Activated CD4-positive, CD25-positive, alpha-beta regulatory T cell treated with anti-CD3 and anti-CD28 coated beads, Interleukin-2, amount 50 U/mL, for 72 hours (primary cell): ENCODE results near the gene SMTNL2.
A peak's percentile ranks its signal among the peaks of the same experiment; 100 is the strongest.
"Not testable (repeated sequence)": the region's sequence is repeated elsewhere in the genome, so short reads cannot be mapped to it uniquely, and the experiment has no call there.

Experiments
- DNase-seq: peaks from one replicate; pipeline ENCODE4 v3.0.0; 2021

SMTNL2 gene

DNA sequence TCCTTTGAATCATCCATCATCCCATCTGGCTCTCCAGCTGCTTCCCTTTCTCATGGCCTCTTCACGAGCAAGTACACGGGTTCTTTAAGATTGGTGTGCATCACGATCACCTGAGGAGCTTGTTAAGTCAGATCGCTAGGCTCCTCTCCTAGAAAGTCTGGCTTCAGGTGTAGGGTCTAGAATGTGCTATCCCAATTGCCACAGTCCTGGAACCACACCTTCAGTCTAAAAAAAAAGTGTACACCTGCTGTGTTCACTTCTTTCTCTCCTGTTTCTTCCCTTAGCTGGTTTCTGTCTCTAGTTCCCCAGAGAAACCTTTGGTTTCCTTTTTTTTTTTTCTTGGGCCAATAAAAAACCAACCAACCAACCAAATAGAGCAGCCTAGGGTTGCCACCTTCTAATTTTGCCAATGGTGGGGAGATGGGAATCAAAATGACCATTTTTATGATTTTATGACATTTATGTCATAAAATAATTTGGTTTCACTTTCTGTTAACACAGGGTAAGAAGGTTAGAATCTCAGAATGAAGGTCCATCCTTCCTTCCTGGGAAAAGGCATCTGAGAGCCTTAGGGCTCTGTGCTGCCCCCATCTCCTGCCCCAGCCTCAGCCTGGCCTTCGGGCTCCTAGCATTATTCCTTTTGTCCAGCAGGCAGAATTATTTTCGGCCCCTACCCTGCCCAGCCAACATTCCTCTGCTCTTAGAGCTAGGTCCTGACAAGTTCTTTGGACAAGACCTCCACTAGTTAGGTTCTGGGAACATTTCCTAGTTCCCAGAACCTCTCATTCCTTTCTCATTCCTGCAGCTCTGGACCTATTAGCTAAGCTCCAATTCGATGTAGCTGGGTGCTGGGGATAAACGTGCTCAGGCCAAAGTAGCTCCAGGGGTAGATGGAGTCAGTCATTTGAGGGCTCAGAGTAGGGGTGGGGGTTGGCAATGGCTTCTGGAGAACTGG lies 22.0 kb upstream of the SMTNL2 start:
- DNase-seq, result no peak

DNA sequence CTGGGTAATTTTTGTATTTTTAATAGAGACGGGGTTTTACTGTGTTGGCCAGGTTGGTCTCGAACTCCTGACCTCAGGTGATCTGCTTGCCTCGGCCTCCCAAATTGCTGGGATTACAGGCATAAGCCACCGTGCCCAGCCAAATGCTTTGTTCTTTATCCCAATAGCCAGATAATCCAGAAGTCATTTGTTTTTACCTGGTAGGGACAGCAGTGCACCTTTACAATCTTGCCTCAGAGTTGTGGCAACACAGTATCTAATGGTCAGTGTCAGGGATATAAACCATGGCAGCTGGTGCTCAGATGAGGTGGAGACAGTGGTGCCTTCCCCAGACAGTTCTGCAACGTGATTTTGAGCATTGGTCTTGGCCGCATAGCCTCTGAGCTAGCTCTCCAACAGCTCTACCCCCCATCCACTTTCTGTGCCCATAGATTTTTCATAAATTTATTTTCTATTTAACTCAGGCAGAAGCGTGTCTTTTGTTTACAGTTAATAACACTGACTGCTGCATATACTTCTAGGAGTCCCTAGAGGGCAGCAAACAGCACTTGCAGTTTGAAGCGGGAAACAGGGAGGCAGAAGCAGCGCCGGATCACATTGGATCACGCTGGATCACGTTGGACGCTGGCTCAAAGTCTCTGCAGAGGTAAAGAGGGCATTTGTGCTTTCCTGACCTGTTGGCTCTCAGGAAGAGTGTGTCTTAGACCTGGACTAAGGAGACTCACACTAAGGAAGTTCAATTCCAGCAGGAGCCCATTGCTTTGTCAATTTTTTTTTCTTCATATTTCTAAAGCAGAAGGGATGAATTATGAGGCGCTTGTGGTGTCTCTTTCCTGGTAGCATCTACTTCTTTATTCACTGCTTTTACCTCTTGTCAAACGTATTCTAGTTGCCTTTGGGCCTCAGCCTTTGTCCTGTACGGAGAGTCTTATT lies 18.9 kb upstream of the SMTNL2 start:
- DNase-seq, result no peak

DNA sequence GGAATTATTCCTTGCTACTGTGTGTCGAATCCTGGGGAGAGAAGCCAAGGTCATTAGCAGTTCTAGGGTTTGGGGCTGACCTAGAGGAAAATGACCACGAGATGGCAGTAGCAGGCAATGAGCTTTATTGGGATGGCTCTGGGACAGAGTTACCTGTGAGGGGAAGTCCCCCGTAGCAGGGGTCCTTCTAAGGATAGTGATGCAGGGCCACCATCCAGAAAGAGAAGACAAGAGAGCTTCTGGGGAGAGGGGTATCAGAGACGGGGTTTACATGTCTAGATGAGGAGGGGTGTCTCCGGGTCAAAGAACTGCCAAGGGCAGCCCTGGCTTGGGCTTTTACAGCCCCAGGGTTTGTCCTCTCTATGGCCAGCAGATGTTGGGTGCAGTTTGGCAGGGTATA lies 17.5 kb upstream of the SMTNL2 start:
- DNase-seq, result peak; percentile 55

DNA sequence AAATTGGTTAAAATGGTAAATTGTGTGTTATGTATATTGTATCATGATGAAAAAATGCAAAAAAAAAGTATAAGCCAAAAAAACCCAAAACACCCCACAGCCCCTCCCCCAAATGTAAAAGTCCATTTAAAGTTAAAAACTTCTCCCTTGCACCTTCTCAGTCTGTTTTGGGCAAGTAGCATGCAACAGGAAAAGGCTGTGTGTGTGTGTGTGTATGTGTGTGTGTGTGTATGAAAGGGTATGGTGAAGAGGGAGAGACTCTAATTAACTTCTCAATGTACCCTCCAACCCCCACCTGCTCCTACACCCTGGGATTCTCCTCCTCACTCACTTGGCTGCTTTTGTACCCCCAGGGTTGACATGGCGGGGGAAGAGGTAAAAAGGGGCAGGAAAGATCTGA lies 14.7 kb upstream of the SMTNL2 start:
- DNase-seq, result no peak

DNA sequence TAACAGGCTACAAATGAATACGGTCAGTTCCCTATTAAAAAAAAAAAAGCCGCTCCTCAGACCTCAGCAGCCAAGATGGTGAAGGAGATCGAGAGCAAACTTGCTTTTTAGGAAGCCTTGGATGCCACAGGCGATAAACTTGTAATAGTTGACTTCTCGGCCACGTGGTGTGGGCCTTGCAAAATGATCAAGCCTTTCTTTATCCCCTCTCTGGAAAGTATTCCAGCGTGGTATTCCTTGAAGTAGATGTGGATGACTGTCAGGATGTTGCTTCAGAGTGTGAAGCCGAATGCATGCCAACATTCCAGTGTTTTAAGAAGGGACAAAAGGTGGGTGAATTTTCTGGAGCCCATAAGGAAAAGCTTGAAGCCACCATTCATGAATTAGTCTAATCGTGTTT lies 12.2 kb upstream of the SMTNL2 start:
- DNase-seq, result no peak

DNA sequence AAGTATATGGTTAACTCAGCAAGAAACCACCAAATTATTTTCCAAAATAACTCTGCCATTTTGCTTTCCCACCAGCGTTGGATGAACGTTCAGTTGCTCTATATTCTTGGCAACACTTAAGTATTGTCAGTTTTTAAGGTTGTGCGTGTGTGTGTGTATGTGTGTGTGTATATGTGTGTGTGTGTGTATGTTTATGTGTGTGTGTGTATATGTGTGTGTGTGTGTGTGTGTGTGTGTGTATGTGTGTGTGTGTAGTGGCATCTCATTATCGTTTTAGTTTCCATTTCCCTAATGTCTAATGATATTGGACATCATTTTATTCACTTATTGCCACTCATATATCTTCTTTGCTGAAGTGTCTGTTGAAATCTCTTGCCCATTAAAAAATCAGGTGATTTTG lies 11.2 kb upstream of the SMTNL2 start:
- DNase-seq, result no peak

DNA sequence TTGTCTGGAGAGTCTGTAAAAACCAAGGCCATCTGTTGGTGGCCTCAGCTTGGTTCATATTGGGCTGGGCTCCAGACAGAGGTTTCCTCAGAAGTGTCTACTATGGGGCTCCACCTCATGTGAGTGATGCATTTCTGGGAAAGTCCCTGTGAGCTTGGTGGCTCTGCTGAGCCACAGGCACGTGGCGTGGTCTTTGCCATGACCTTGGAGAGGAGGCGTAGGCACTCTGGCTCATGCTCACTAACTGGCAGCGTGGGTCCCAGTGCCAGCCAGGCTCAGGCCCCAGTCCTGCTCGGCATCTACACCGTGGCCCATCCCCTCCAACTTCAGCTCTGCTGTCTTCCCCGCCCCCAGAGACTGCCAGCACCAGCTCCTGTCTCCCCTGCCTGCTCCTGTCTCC lies 10.7 kb upstream of the SMTNL2 start:
- peak; percentile 52 for DNase-seq

DNA sequence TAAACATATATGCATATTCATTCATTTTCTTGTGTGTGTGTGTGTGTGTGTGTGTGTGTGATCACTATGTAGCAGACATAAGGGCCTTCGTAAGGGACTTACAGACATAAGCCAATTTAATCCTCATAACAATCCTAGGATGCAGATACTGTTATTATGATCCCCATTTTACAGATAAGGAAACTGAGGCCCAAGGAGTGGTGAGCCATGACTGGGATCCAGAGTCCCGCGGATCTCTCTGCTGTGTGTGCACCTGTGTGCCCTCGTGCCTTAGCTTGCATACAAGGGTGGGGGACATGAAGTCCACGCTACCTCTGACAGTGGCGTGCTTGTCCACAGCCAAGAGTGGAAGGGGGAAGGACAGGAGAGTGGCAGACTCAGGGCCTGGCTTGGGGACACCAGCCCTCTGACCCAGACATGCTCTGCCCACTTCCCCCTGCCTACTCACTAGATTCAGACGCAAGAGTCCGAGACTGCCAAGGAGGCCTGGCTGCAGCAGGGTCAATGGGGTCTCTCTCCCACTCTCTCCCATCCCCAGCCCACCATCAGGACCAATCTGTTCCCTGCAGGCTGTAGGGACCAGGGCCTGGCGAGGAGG lies 9.8 kb upstream of the SMTNL2 start:
- no peak for DNase-seq

DNA sequence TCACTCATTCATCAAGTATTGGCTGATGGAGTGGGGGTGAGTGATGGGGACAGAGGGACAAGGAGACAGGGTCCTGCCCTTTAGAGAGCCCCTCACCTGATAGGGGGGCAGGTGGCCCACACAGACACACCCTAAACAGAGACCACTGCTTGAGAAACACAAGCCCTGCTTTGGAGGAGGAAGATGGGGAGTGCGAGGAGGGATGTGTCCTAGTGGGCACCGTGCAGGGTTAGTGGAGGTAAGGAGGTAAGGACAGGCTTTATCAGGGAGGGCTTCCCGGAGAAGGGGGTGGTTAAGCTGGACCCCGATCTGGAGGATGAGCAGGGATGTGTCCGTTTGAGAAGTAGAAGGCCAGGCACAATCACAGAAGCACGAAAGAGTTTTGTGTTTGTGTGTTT lies 8.2 kb upstream of the SMTNL2 start:
- no peak for DNase-seq

DNA sequence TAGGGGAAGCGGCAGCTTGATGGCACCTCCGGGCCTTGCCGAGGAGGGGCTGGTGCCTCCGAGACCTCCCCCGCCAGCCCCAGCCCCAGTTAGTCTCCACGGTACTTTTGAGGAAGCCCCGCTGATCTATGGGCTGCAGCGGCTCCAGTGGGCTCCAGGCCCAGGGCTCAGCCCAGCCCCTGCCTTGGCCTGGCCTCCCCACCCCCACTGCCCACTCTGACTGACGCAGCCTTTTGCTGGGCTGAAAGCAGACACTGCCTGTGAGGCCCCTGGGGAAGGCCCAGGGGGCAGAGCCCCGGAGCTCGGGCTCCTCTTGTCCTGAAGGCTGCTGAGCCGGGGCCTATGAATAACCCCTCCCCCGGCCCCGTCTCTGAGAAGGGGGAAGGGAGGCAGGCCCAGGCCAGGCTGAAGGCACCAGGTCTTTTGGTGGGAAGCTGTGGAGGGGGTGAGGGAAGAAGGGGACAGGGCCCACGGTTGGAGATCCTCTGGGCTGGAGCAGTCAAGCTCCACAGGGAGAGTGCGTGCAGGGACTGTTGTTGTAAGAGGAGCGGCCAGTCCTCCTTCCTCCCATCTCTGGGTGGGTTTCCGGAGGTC lies 7.5 kb upstream of the SMTNL2 start:
- DNase-seq, result no peak

DNA sequence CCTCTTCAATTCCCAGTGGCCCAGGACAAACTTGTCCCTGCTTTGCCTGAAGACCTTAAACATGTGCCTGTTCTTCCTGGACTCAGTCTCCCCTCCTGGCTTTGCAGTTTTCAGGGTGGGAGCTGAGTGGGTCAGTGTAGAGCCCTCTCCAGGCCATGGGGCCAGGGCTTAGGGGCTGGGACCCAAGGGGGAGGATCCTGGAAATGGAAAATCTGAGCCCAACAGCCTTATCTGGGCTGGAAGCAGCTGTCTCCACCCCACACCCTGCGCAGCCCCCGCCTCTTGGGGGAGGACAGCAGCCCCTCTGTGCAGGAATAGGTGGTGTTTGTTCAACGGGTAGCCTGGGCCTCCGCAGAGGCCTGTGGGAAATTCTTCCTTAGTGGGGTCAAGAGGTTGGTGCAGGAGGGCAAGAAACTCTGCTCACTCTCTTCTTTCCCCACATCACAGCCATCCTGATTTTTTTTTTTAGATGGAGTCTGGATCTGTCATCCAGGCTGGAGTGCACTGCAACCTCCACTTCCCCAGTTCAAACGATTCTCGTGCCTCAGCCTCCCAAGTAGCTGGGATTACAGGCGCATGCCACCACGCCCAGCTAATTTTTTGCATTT lies 6.8 kb upstream of the SMTNL2 start:
- DNase-seq, result no peak

DNA sequence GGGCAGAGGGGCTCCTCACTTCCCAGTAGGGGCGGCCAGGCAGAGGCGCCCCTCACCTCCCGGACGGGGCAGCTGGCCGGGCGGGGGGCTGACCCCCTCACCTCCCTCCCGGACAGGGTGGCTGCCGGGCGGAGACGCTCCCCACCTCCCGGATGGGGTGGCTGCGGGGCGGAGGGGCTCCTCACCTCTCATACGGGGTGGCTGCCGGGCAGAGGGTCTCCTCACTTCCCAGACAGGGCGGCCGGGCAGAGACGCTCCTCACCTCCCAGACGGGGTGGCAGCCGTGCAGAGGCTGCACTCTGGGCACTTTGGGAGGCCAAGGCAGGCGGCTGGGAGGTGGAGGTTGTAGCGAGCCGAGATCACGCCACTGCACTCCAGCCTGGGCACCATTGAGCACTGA lies 6.0 kb upstream of the SMTNL2 start:
- not testable (repeated sequence) for DNase-seq

DNA sequence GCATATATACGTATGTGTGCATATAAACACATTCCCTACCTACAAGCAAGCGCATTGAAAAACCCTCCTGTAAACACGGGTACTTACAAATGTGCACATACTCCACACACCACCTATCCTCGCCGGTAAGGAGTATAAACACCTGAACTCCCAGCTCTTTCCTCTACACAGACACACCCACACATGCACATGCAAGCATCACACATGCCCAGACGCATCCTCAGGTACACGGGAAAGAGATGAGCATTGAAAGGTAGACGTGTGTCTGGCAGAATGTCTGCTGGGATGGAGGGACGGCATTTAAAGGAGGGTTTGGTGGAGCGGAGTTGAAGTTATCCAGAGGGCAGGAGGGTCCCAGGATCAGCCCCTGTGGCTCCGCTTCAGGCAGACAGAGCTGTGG lies 4.7 kb upstream of the SMTNL2 start:
- no peak for DNase-seq

DNA sequence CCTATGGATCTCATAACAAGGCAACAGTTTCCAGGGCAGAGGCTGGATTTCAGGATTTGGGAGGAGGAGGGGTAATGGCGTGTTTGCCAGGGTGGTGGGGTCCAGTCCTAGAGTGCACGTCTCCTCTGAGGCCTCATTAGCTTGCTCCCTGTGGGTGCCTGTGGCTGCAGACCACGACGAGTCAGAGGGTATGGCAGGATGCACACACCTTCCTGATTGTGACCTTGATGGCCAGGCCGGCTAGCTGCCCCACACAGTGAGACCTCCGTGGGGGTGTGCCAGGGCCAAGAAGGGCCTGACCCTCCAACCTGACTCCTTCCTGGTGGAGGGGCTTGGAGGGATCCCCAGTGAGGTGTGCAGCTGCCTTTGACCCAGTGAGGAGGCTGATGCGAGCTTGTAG lies 4.0 kb upstream of the SMTNL2 start:
- no peak for DNase-seq

DNA sequence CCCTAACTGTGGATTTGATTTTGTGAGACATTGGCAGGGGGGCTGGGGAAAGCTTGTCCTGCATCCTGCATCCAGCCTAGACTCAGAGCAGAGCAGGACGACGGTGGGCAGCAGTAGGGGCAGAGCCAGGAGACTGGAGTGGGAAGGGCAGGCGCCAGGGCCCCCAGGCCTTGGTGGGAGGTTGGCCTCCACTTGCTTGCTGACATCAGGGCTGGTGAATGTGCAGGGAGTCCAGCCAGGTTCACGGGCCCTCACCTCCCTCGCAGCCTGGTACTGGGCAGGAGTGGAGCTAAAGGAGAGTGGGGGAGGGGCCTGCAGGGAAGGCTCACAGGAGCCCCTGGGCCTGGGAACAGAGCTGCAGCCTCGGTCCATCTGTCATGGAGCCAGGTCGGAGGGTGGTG lies 2.2 kb upstream of the SMTNL2 start:
- DNase-seq, result no peak

DNA sequence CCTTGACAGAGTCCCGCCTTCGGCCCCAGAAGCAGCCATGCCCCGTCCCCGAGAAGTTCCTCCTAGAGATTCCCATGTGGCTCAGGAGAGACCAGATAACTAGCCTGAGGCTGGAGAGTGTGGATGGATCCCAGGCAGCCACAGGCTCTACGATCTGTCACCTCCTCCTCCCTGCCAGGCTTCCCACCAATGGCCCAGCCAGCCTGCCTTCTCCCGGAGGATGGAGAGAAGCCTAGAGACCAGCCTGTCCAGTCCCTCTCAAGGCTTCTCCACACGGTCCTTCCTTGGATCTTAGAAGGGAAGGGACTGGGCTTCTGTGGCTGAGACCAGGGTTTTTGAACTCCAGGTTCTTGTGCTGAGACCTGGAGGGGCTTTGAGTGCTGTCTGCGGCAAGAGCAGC lies 1.6 kb upstream of the SMTNL2 start:
- no peak for DNase-seq

DNA sequence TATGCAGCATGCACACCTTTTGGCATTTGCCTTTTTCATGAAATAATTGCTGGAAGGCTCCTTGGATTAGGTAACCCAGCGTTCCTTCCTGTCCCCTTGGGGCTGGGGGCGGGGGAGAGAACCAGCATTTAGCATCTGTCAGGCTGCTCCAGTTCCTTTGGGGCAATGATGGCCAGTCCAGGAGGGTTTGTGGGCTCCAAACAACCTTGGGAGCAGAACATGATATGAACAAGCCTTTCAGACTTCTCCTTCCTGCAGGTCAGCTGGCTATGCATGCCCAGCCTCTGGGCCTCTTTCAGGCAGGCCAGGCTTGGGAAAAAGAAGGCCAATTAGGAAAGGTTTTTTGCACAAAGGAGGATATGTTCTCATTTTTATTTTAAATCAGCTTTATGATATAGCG lies 1.1 kb upstream of the SMTNL2 start:
- DNase-seq, result no peak

DNA sequence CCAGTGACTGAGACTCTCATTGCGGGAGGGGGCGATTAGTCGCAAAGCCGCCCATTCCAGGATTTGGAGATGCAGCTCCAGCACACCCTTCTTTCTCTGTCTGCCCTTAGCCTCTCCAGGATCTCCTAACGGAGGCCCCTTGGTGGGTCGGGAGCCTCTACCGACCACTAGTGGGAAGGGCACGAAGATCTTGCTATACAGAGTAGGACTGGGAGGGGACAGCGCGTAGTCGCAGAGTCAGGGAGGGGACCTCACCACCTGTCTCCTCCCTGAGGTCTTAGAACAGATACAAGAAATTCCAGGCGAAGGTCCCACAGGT lies 588 bp upstream of the SMTNL2 start:
- DNase-seq, result no peak

DNA sequence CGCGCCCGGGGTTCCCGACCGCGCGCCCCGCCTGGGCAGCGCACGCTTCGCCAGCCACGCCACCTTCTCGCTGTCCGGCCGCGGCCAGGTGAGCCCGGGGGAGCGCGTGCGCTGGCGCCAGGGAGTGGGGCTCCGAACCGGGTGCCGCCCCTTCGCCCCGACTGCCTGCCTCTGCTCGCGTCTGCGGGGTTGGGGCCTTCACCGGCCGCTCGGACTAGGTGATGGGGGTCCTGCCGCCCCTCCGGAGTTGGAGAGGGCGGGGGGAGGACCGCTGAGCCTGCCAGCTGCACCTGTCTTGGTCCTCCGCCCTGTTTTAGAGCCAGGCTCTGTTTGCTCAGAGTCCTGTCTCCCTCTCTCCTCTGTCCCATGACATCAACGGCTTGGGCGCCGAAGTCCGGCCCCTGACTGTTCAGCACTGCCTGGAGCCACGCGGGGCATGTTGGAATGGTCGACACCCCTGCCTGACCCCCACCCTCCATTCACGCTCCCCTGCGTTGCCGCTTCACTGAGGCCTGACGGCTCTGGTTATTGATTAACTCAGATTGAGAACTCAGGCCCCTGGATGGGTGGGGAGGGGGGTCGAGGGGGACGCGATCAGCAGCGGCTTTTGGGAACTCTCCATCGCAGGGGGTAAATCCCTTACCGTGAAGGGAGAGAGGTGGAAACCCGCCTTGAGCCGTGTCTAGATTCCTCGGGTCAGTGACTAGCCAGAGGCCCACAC lies 748 bp downstream of the SMTNL2 start:
- DNase-seq, result no peak

DNA sequence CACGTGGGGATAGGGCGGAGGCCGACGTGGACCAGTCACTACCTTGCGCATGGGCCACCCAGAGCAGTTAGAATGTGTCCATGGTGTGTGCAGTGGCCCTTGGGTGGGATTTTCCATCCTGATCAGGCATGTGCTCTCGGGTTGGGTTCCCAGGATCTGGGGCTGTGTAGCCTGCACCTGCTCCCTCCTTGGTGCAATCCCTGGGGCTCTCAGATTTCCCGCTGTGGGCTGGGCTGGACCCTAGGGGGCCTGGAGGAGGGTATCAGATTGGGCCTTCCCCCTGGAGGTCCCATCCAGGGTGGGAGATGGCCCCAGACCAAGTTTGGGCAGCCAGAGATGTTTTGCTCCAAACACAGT lies 1.3 kb downstream of the SMTNL2 start:
- DNase-seq, result no peak

DNA sequence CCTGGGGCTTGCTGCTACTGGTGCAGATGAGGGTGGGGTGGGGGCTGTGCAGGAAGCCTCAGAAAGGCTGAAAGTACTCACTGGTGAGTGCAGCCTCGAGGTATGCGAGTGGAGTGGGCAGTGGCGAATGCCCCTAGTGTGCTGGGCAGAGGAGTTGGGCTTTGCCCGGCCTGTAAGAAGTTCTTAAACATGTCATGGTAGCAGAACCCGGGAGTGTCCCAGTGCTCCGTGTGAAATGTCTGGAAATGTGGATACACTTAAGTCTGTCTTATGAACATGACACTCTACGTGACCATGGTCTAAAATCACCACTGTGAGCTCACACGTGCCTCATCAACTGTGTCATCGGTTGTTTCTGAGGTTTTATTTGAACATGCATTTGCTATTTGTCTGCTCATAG lies 1.7 kb downstream of the SMTNL2 start:
- DNase-seq, result no peak

DNA sequence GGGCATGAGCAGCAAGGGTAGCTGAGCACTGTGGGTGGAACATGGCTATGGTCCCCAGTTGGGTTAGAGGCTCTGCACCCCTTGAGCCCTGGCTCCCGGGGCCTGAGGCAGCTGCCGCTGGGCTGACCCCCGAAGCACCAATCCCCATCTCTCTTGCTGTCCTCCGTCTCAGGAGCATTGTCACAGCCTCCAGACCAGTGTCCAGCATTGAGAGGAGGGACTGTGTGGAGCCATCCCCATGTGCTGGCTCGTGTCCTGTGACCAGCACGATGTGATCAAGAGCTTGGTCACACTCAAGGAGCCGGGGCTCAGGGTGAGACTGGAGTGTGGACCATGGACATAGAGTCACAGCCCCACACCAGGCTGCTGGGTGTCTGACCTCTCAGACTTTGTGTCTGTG lies 2.9 kb downstream of the SMTNL2 start:
- DNase-seq, result no peak
